ENCODE data around the gene IRF7.

Gene IRF7

DNA sequence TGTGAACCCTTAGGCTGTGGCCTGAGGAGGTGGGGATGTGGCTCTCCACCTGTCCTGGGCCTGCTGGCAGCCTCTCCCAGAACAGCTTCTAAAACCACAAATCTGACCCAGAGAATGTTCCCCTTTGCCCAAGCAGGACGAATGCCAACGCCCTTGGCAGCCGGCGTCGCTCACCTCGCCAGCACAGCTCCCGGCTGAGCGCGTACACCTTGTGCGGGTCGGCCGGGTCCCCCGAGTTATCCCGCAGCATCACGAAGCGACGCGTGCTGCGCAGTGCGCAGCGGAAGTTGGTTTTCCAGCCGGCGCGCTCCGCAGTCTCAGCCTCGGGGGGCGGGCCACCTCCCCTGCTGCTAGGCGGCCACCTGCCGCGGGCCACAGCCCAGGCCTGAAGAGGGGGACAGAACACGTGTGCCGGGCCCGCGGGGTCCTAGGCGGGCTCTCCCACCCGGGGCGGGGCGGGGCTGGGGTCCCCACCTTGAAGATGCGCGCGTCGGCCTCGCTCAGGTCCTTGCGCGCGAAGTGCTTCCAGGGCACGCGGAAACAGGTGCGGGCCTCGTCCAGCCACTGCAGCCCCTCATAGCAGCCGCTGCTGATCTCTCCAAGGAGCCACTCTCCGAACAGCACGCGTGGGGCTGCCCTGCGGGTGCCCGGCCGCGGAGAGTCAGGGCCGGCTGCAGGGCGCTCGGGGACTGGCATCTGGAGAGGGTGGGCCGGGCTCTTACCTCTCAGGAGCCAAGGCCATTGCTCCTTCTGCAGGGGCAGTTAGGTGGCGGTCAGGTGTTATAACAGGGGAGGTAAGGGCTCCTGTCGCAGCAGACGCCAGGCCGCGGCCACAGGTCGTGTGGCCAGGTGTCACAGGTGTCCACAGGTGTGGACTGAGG lies 887 bp downstream of the IRF7 start:
- H3K4me3 ChIP-seq (ENCODE audit: low read length): peak overlapping the region; percentile 73
- TF ChIP-seq, protein P1, sequence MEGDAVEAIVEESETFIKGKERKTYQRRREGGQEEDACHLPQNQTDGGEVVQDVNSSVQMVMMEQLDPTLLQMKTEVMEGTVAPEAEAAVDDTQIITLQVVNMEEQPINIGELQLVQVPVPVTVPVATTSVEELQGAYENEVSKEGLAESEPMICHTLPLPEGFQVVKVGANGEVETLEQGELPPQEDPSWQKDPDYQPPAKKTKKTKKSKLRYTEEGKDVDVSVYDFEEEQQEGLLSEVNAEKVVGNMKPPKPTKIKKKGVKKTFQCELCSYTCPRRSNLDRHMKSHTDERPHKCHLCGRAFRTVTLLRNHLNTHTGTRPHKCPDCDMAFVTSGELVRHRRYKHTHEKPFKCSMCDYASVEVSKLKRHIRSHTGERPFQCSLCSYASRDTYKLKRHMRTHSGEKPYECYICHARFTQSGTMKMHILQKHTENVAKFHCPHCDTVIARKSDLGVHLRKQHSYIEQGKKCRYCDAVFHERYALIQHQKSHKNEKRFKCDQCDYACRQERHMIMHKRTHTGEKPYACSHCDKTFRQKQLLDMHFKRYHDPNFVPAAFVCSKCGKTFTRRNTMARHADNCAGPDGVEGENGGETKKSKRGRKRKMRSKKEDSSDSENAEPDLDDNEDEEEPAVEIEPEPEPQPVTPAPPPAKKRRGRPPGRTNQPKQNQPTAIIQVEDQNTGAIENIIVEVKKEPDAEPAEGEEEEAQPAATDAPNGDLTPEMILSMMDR (conservative IDR thresholded peaks at IDR 0.05; ENCODE audit: low read depth, low read length): no peak
- no peak for DNase-seq (ENCODE audit: low read depth)

DNA sequence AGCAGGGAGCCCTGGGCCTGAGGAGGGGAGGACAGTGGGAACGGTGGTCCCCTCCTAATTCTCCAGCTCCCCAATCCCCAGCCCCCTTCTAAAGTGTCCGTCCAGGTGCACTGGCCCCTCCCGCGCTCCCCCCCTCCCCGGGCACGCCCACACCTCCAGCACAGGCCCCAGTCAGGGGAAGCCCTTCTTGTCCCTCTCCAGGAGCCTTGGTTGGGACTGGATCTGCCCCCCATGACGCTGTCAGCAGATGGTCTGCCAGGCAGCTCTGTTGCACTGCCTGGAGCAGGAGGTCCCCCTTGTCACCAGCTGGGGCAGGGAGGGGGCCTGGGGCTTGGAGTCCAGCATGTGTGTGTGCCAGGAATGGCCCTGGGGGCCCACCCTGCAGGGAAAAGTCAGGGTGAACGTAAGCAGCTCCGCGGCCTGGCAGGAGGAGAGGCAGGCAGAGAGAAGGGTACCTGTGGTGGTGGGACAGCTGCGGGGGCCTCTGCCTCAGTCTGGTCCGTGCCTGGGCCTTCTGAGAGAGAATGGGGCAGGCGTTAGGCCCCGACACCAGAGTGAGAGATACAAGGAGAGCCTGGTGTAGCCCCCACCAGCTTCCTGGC lies 1.6 kb downstream of the IRF7 start:
- TF ChIP-seq, protein P1 (conservative IDR thresholded peaks at IDR 0.05; ENCODE audit: low read depth, low read length): no peak
- DNase-seq (ENCODE audit: low read depth): no peak
- no peak overlapping the region for H3K4me3 ChIP-seq (ENCODE audit: low read length)

DNA sequence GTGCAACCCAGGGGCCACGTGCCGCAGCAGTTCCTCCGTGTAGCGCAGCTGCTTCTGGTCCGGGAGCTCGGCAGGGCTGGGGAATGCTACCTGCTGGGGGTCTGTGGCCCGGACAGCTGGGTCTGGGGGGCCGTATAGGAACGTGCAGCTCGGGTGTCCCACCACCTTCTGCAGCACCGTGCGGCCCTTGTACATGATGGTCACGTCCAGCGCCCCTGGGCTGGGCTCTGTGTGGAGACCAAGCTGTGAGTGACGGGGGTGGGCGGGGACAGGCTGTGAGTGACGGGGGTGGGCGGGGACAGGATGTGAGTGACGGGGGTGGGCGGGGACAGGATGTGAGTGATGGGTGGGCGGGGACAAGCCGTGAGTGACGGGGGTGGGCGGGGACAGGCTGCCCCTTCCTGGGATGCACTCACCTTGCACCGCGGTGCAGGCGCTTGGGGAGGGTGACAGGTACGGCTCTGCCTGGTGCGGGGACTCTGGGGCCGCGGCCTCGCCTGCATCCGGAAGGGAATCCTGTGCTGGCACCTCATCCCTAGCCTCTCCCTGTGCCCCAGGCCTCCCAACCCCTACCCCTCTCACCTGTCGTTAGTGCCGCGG lies 2.3 kb downstream of the IRF7 start:
- no peak overlapping the region for H3K4me3 ChIP-seq (ENCODE audit: low read length)
- TF ChIP-seq, protein P1 (conservative IDR thresholded peaks at IDR 0.05; ENCODE audit: low read depth, low read length): no peak
- DNase-seq (ENCODE audit: low read depth): no peak

DNA sequence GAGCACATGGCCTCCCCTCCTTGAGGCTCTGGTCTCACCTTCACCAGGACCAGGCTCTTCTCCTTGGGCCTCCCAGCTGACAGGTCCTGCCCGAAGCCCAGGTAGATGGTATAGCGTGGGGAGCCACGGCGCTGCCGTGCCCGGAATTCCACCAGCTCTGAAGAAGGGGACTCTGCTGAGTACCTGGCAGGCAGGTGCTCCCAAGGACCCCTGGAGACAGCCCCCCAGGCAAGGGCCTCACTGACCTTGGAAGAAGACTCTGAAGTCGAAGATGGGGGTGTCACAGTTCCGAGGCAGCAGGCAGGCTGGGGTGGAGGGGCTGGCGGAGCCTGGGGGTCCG lies 2.8 kb downstream of the IRF7 start:
- no peak overlapping the region for H3K4me3 ChIP-seq (ENCODE audit: low read length)
- TF ChIP-seq, protein P1 (conservative IDR thresholded peaks at IDR 0.05; ENCODE audit: low read depth, low read length): no peak
- no peak for DNase-seq (ENCODE audit: low read depth)

DNA sequence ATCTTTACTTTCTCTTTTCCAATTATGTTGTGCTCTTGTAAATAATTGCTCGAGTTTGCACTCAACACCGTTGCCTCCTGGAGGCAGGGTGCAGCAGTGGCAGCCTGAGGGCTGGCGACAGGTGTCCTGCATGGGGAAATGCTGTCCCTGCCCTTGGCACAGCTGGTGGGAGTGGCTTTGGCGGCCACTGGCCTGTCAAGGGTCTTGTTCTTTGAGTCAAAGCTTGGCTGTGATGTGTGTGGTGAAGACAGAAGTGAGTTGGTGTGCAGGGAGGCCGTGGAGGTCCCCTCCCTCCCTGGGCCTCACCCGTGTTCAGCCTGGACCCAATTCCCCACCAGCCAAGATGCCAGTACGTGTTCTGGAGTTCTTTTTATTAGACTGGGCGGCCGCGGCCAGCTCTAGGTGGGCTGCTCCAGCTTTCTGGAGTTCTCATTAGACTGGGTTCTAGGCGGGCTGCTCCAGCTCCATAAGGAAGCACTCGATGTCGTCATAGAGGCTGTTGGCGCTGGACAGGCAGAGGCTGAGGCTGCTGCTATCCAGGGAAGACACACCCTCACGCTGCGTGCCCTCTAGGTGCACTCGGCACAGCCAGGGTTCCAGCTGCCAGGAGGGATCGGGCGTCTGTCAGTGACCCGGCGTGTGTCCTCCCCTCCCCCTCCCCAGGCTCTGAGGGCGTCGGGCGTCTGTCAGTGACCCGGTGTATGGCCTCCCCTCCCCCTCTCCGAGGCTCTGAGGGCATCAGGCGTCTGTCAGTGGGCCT lies 3.4 kb downstream of the IRF7 start:
- TF ChIP-seq, protein P1 (conservative IDR thresholded peaks at IDR 0.05; ENCODE audit: low read depth, low read length): peak; percentile 51
- DNase-seq (ENCODE audit: low read depth): no peak
- no peak overlapping the region for H3K4me3 ChIP-seq (ENCODE audit: low read length)

DNA sequence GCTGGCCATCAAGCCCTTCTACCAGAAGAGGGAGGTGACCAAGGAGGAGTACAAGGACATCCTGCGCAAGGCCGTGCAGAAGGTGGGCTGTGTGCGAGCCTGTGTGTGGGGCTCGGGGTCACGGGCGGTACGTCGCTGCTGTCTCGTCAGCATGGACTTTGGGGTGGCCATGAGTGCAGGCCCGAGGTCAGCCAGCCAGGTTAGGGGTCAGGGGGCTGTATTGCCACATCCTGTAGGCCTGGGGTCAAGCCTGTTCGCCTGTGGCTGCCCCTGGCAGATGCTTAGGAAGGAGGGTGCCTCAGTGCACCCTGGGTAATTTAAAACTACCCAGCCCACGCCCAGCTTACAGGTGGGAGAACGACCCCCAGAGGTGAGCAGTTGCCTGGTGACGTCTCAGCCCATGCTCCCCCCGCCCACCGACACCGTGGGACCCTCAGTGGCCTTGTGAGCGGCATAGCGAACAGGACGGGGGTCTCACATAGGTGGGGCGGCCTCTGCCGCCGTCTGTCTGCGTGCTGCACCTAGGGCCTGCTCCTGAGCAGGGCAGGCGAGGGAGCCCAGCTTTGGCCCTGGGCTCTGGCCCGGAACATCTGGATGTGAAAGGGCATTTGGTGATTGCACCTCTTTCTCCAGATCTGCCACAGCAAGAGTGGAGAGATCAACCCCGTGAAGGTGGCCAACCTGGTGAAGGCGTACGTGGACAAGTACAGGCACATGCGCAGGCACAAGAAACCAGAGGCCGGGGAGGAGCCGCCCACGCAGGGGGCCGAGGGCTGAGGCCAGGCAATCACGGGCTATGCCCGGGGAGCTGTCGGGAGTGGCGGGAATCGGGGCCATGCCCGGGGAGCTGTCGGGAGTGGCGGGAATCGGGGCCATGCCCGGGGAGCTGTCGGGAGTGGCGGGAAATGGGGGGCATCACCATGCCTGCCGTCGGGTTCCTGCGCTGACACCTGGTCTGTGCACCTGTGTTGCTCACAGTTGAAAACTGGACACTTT lies 4.5 kb downstream of the IRF7 start:
- DNase-seq (ENCODE audit: low read depth): no peak
- TF ChIP-seq, protein P1 (conservative IDR thresholded peaks at IDR 0.05; ENCODE audit: low read depth, low read length): no peak
- H3K4me3 ChIP-seq (ENCODE audit: low read length): no peak overlapping the region

Measured in retinal pigment epithelial cell (primary cell).